Measurements from ENCODE around the gene TRIP10.
A peak's percentile ranks its signal among the peaks of the same experiment; 100 is the strongest.
"Not testable (repeated sequence)": the region's sequence is repeated elsewhere in the genome, so short reads cannot be mapped to it uniquely, and the experiment has no call there.

Gene TRIP10

GRCh38 chr19:6707011-6707657 is 32.3 kb upstream of the TRIP10 start:
- CTCF ChIA-PET: no interaction called here
- peaks cover 3% of the 10 kb centered on the region for H3K36me3 Mint-ChIP-seq
- H3K4me3 Mint-ChIP-seq: no peak overlapping the region
- H3K27ac Mint-ChIP-seq: no peak overlapping the region
- H3K4me1 Mint-ChIP-seq: peaks cover 9% of the 10 kb centered on the region
- H3K27me3 Mint-ChIP-seq: peaks cover 76% of the 10 kb centered on the region
- DNase-seq: no peak
- no peaks in the 10 kb centered on the region for H3K9me3 Mint-ChIP-seq

- Mint-ChIP-seq H3K36me3 (peaks cover 3% of the 10 kb centered on the region), H3K27ac (no peak overlapping the region), H3K9me3 (no peaks in the 10 kb centered on the region), H3K4me1 (peaks cover 9% of the 10 kb centered on the region), H3K27me3 (peaks cover 76% of the 10 kb centered on the region), H3K4me3 (no peak overlapping the region)
- CTCF ChIA-PET: interaction anchor here (0.6 kb wide), 1 partner anchor 34 kb away, joined by 3 read pairs; no protein-coding TSS in a partner anchor
- DNase-seq: no peak
Observed at GRCh38 chr19:6707658-6708018, 31.8 kb upstream of the TRIP10 start.

GRCh38 chr19:6708346-6708745 is 31.1 kb upstream of the TRIP10 start:
- peaks cover 9% of the 10 kb centered on the region for H3K4me1 Mint-ChIP-seq
- H3K27me3 Mint-ChIP-seq: peaks cover 77% of the 10 kb centered on the region
- CTCF ChIA-PET: interaction anchor here (0.6 kb wide), 1 partner anchor 34 kb away, joined by 3 read pairs; no protein-coding TSS in a partner anchor
- no peak overlapping the region for H3K27ac Mint-ChIP-seq
- DNase-seq: no peak
- H3K36me3 Mint-ChIP-seq: peaks cover 3% of the 10 kb centered on the region
- no peaks in the 10 kb centered on the region for H3K9me3 Mint-ChIP-seq
- H3K4me3 Mint-ChIP-seq: no peak overlapping the region

- peaks cover 77% of the 10 kb centered on the region for H3K27me3 Mint-ChIP-seq
- H3K27ac Mint-ChIP-seq, CTCF ChIA-PET: not testable (repeated sequence)
Observed at GRCh38 chr19:6708913-6709312, 30.6 kb upstream of the TRIP10 start.

GRCh38 chr19:6709549-6709948 is 29.9 kb upstream of the TRIP10 start:
- no peak for DNase-seq
- Mint-ChIP-seq H3K27ac (no peak overlapping the region), H3K4me1 (peaks cover 9% of the 10 kb centered on the region), H3K36me3 (peaks cover 3% of the 10 kb centered on the region), H3K9me3 (no peaks in the 10 kb centered on the region), H3K27me3 (peaks cover 83% of the 10 kb centered on the region), H3K4me3 (no peak overlapping the region)
- CTCF ChIA-PET: no interaction called here

More at GRCh38 chr19:6708913-6709312, 30.6 kb upstream of the TRIP10 start:
- not testable (repeated sequence) for DNase-seq, H3K4me1 Mint-ChIP-seq, H3K9me3 Mint-ChIP-seq, H3K36me3 Mint-ChIP-seq, H3K4me3 Mint-ChIP-seq

GRCh38 chr19:6710273-6711077 is 29.0 kb upstream of the TRIP10 start:
- no peak for DNase-seq
- CTCF ChIA-PET: no interaction called here
- Mint-ChIP-seq H3K36me3 (peaks cover 3% of the 10 kb centered on the region), H3K9me3 (no peaks in the 10 kb centered on the region), H3K27ac (no peak overlapping the region), H3K4me3 (no peak overlapping the region), H3K27me3 (peaks cover 77% of the 10 kb centered on the region), H3K4me1 (peaks cover 9% of the 10 kb centered on the region)

GRCh38 chr19:6711078-6711361 is 28.5 kb upstream of the TRIP10 start:
- no peak overlapping the region for H3K4me3 Mint-ChIP-seq
- no peak overlapping the region for H3K27ac Mint-ChIP-seq
- DNase-seq: no peak
- H3K27me3 Mint-ChIP-seq: peaks cover 79% of the 10 kb centered on the region
- CTCF ChIA-PET: no interaction called here
- H3K9me3 Mint-ChIP-seq: no peaks in the 10 kb centered on the region
- H3K36me3 Mint-ChIP-seq: peaks cover 3% of the 10 kb centered on the region
- peaks cover 9% of the 10 kb centered on the region for H3K4me1 Mint-ChIP-seq

- no peak overlapping the region for H3K27ac Mint-ChIP-seq
- peaks cover 3% of the 10 kb centered on the region for H3K36me3 Mint-ChIP-seq
- peaks cover 9% of the 10 kb centered on the region for H3K4me1 Mint-ChIP-seq
- no peak overlapping the region for H3K4me3 Mint-ChIP-seq
- H3K9me3 Mint-ChIP-seq: no peaks in the 10 kb centered on the region
- peaks cover 77% of the 10 kb centered on the region for H3K27me3 Mint-ChIP-seq
- DNase-seq: no peak
- CTCF ChIA-PET: no interaction called here
Observed at GRCh38 chr19:6711605-6712004, 27.9 kb upstream of the TRIP10 start.

GRCh38 chr19:6712231-6712630 is 27.2 kb upstream of the TRIP10 start:
- Mint-ChIP-seq H3K4me3 (no peak overlapping the region), H3K27ac (no peak overlapping the region), H3K36me3 (peaks cover 3% of the 10 kb centered on the region), H3K4me1 (peaks cover 9% of the 10 kb centered on the region), H3K9me3 (peaks cover under 1% of the 10 kb centered on the region), H3K27me3 (peaks cover 76% of the 10 kb centered on the region)
- CTCF ChIA-PET: no interaction called here
- no peak for DNase-seq

GRCh38 chr19:6712692-6713670 is 26.5 kb upstream of the TRIP10 start:
- H3K4me1 Mint-ChIP-seq: peaks cover 9% of the 10 kb centered on the region
- peak overlapping the region; percentile 25 for H3K27ac Mint-ChIP-seq
- H3K27me3 Mint-ChIP-seq: peaks cover 76% of the 10 kb centered on the region

GRCh38 chr19:6713773-6714692 is 25.4 kb upstream of the TRIP10 start:
- Mint-ChIP-seq H3K36me3 (peaks cover 3% of the 10 kb centered on the region), H3K9me3 (peaks cover 6% of the 10 kb centered on the region), H3K4me3 (no peak overlapping the region), H3K4me1 (peaks cover 9% of the 10 kb centered on the region), H3K27me3 (peaks cover 67% of the 10 kb centered on the region), H3K27ac (no peak overlapping the region)
- CTCF ChIA-PET: no interaction called here
- no peak for DNase-seq

More at GRCh38 chr19:6712692-6713670, 26.5 kb upstream of the TRIP10 start:
- peaks cover 6% of the 10 kb centered on the region for H3K9me3 Mint-ChIP-seq
- no peak overlapping the region for H3K4me3 Mint-ChIP-seq
- CTCF ChIA-PET: no interaction called here
- H3K36me3 Mint-ChIP-seq: peaks cover 3% of the 10 kb centered on the region
- DNase-seq: no peak

GRCh38 chr19:6714749-6715555 is 24.5 kb upstream of the TRIP10 start:
- H3K4me1 Mint-ChIP-seq: peaks cover 13% of the 10 kb centered on the region
- peaks cover 66% of the 10 kb centered on the region for H3K27me3 Mint-ChIP-seq
- no peaks in the 10 kb centered on the region for H3K36me3 Mint-ChIP-seq
- H3K4me3 Mint-ChIP-seq: no peak overlapping the region
- no peak for DNase-seq
- H3K9me3 Mint-ChIP-seq: peaks cover 6% of the 10 kb centered on the region
- CTCF ChIA-PET: interaction anchor here (0.7 kb wide), 1 partner anchor 84 kb away, joined by 3 read pairs; no protein-coding TSS in a partner anchor
- H3K27ac Mint-ChIP-seq: no peak overlapping the region

- H3K36me3 Mint-ChIP-seq: no peaks in the 10 kb centered on the region
- H3K27ac Mint-ChIP-seq: no peak overlapping the region
- no peak overlapping the region for H3K4me3 Mint-ChIP-seq
- H3K9me3 Mint-ChIP-seq: peaks cover 6% of the 10 kb centered on the region
- H3K27me3 Mint-ChIP-seq: peaks cover 61% of the 10 kb centered on the region
- CTCF ChIA-PET: no interaction called here
- peaks cover 11% of the 10 kb centered on the region for H3K4me1 Mint-ChIP-seq
- DNase-seq: no peak
Observed at GRCh38 chr19:6716610-6716970, 22.9 kb upstream of the TRIP10 start.

All from activated naive CD4-positive, alpha-beta T cell treated with anti-CD3 and anti-CD28 coated beads, Interleukin-2, amount 10 ng/mL, durations not matched to agents 7 days and 5 days (primary cell).